Ectodermal cell (in vitro differentiated cells): ENCODE data around the gene KCNK10.

Source experiments
- H3K27ac ChIP-seq: 2 replicates; pipeline ENCODE4 v1.7.0; 2013; ENCODE audit warnings: mild to moderate bottlenecking, low read depth, low read length; ENCODE audit not compliant: insufficient read depth, poor library complexity, severe bottlenecking
- H3K27me3 ChIP-seq: 2 replicates; pipeline ENCODE4 v1.7.0; 2013; ENCODE audit warnings: mild to moderate bottlenecking, low read length; ENCODE audit not compliant: insufficient read depth, control insufficient read depth, poor library complexity, severe bottlenecking
- H3K36me3 ChIP-seq: one replicate; pipeline ENCODE4 v1.7.0; 2013; ENCODE audit warnings: low read length; ENCODE audit not compliant: control insufficient read depth, insufficient read depth
- H3K4me1 ChIP-seq: one replicate; pipeline ENCODE4 v1.7.0; 2013; ENCODE audit warnings: low read length; ENCODE audit not compliant: control insufficient read depth, insufficient read depth
- H3K4me3 ChIP-seq: 2 replicates; pipeline ENCODE4 v1.7.0; 2013; ENCODE audit warnings: low read depth, low read length, control low read depth; ENCODE audit not compliant: insufficient read depth
- H3K9me3 ChIP-seq: 2 replicates; pipeline ENCODE4 v1.7.0; 2013; ENCODE audit warnings: mild to moderate bottlenecking, low read length, moderate library complexity; ENCODE audit not compliant: control insufficient read depth
- WGBS, 2 experiments: methylation state at CpG; one replicate each; pipeline ENCODE4 v1.1.7; 2013; ENCODE audit warnings: missing lambda C conversion rate in 2 of 2; 5-methylcytosine and 5-hydroxymethylcytosine counted together

Gene KCNK10

GRCh38 chr14:88142997-88143396 lies 180.1 kb downstream of the KCNK10 start:
- no peaks in the 10 kb centered on the region for H3K9me3 ChIP-seq
- no peak overlapping the region for H3K4me3 ChIP-seq
- no peaks in the 10 kb centered on the region for H3K27me3 ChIP-seq
- 86 to 92% methylated on average over 7 of the region's 7 CpGs for WGBS, 2 experiments
- H3K27ac ChIP-seq = no peak overlapping the region
- no peaks in the 10 kb centered on the region for H3K4me1 ChIP-seq
- H3K36me3 ChIP-seq = no peaks in the 10 kb centered on the region

GRCh38 chr14:88140874-88141273 lies 182.2 kb downstream of the KCNK10 start:
- H3K27me3 ChIP-seq = no peaks in the 10 kb centered on the region
- H3K36me3 ChIP-seq = no peaks in the 10 kb centered on the region
- H3K9me3 ChIP-seq = no peaks in the 10 kb centered on the region
- H3K4me1 ChIP-seq = no peaks in the 10 kb centered on the region
- no peak overlapping the region for H3K4me3 ChIP-seq
- no peak overlapping the region for H3K27ac ChIP-seq
- 81 to 89% methylated on average over 3 of the region's 3 CpGs for WGBS, 2 experiments

- Histone ChIP-seq H3K9me3 (no peaks in the 10 kb centered on the region), H3K27me3 (no peaks in the 10 kb centered on the region), H3K4me3 (no peak overlapping the region), H3K4me1 (no peaks in the 10 kb centered on the region), H3K36me3 (no peaks in the 10 kb centered on the region), H3K27ac (no peak overlapping the region)
- WGBS, 2 experiments = 75 to 100% methylated on average over 1 of the region's 1 CpG
These were observed 185.7 kb downstream of the KCNK10 start for GRCh38 chr14:88137327-88137726.
